NCI-H446 treated with DMSO at 0.1 percent for 48 hours (cell line): ENCODE measurements around the gene PSD2.

Source experiments
- DNase-seq: peaks from one replicate; lab custom pipeline; 2025; lab: John Stamatoyannopoulos, UW

PSD2 gene

GRCh38 chr5:139763930-139764791 lies 31.4 kb upstream of the PSD2 start:
- peak; percentile 55 for DNase-seq

DNA sequence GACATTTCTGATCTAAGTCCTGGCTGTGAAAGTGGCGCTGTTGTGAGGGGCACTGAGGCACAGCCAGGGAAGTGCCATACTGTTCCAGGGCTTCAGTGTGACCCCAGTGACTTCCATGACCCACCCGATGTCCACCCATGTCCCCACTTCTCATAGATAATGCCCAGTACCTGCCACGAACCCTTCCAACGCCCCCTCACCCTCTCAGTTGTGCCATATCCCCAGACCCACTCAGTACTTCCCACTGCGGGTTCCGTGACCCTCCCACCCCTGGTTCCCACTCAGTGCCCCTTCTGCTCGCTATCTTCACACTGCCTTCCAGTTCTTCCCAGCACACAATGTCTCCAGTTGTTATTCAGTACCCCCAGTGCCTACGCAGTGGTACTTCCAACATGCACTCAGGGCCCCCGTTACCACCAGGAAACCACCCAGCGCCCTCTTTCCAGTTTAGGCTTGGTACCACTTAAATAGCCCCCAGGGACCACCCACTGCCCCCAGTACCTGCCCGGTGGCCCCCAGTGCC lies 30.7 kb upstream of the PSD2 start:
- DNase-seq: no peak

- DNase-seq: peak; percentile 30
Observed at GRCh38 chr5:139765409-139766217, 30.0 kb upstream of the PSD2 start.

GRCh38 chr5:139767960-139768359 lies 27.6 kb upstream of the PSD2 start:
- DNase-seq: no peak

DNA sequence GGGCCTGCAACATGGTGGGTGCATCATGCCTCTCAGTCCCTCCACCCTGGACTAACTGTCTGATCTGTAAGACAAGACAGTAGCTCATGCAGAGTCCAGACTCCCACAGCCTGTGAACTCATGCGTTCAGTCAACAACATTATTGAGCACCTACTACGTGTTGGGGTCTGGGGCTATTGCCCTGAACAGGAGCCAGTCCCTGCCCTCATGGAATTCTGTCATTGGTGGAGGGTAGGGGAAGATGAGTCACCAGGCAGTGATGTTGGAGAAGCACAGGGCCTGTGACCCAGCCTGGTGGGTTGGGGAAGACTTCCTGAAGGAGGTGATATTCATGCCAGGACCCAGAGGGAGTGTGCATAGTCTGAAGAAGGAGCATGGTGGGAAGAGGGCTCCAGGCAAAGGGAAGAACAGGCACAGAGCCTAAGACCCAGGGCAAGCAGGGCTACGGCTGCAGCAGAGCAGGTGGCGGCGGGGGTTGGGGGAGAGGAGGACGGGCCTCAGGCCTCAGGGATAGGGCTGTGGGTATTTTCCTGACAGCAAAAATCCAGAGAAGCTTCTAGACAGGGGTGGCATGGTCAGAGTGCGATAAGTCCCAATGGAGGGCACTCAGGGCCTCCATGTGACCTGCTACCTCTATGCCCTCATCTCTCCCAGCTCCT lies 26.7 kb upstream of the PSD2 start:
- DNase-seq: no peak

- DNase-seq: no peak
Observed at GRCh38 chr5:139769477-139769876, 26.1 kb upstream of the PSD2 start.

DNA sequence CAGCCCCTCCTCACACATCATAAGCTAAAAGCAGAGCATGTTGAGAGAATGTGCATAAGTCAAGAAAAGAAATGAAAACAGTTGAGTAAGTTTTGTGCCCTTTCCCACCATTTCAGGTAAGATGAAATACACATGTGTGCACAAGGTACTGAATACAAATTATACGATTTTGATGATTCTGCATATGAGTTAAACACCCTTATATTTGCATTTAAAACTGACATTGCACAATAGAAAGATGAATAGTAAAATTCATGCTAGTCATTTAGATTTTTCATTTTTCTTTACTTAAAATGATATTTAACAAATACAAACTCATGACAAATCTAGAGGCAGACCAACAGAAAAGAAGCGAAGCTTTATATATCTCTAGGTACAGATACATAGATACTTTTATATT lies 24.9 kb upstream of the PSD2 start:
- DNase-seq: no peak

GRCh38 chr5:139772089-139772791 lies 23.4 kb upstream of the PSD2 start:
- DNase-seq: no peak

DNA sequence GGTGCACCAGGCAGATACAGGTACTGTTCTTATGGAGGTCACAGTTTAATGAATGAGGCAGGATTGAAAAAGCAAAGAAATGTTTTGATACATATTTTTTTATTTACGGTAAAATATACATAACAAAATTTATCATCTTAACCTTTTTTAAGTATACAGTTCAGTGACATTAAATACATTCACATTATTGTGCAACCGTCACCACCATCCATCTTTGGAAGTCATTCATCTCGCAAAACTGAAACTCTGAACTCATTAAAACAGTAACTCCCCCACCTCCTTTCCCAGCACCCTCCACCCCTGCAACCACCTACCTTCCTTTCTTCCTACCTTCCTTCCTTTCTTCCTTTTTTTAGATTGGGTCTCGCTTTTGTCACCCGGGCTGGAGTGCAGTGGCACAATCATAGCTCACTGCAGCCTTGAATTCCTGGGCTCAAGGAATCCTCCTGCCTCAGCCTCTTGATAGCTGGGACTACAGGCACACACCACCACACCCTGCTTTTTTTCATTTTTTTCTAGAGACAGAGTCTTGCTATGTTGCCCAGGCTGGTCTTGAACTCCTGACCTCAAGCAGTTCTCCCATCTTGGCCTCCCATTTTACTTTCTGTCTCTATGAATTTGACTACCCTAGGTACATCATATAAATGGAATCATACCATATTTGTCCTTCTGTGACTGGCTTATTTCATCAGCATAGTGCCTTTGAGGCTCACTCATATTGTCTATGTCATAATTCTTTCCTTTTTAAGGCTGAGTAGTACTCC lies 22.5 kb upstream of the PSD2 start:
- DNase-seq: no peak

GRCh38 chr5:139774980-139775661 lies 20.5 kb upstream of the PSD2 start:
- no peak for DNase-seq

- DNase-seq: no peak
Observed at GRCh38 chr5:139775872-139776271, 19.7 kb upstream of the PSD2 start.

GRCh38 chr5:139776861-139777260 lies 18.7 kb upstream of the PSD2 start:
- peak; percentile 52 for DNase-seq

GRCh38 chr5:139783436-139783965 lies 12.1 kb upstream of the PSD2 start:
- DNase-seq: no peak

- DNase-seq: no peak
Observed at GRCh38 chr5:139784488-139784887, 11.1 kb upstream of the PSD2 start.

DNA sequence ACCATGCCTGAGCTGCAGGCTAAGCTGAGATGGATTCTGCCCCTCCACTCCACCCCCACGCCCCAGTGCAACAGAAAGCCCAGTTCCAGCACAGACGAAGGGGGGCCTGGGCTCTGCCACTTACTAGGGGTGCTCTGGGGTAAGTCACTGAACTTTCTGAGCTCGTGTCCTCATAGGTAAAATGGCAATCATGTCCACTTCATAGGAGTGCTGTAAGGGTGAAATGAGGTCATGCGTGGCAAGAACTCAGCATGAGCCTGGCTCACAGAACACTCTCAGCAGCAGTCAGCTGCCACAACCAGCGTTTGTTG lies 8.4 kb upstream of the PSD2 start:
- no peak for DNase-seq

DNA sequence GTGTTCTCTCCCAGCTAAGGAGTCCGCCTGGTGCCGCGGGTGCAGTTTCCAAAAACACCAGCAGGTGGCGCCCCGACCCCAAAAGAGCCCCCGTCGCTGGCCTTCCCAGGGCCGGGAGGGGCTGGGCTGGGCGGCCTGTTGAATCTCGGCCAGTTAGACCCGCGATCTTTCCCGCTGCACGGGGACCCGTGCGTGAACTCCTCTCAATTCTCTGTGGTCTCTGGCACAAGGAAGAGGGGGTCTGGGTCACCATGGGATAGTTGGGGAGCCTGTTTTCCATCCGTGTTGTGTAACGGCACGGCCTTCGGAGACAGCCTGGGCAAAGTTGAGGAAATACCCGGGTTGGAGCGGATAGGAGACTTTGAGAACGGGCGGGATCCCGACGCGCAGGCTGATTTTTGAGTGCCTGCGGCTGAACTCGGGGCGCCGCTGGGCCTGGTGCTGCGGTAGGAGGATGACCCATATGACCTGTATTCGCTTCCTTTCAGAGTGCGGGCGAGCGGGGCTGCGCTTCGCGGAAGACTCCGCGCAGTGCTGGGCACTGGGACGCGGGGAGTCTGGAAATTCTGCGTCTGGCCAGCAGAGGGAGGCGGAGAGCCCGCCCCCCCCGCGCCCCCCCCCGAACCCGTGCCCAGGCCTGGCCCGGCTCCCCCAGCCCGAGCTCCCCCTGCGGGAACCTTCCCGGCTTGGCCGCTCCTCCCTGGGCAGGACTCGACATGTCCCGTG lies 7.9 kb upstream of the PSD2 start:
- peak; percentile 58 for DNase-seq

GRCh38 chr5:139788294-139788910 lies 7.2 kb upstream of the PSD2 start:
- DNase-seq: no peak

- no peak for DNase-seq
Observed at GRCh38 chr5:139789116-139789844, 6.3 kb upstream of the PSD2 start.

DNA sequence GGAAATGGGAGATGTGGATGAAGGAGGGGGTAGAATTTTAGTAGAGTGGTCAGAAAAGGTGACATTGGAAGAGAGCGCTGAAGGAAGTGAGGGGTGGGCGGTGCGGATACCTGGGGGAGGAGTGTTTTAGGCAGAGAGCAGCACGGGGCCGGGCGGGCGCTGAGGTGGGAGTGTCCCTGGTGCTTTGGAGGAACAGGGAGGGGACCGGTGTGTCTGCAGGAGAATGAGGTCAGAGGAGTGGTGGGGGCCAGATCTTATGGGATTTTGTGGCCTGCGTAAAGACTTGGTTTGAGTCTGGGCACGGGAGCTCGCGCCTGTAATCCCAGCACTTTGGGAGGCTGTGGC lies 5.8 kb upstream of the PSD2 start:
- DNase-seq: no peak
